GM18907 (cell line): ENCODE results near the gene CER1.
"Not testable (repeated sequence)": the region's sequence is repeated elsewhere in the genome, so short reads cannot be mapped to it uniquely, and the experiment has no call there.

ENCODE experiments used
- ATAC-seq: cut with Tn5 transposase; IDR thresholded peaks from one replicate; pipeline ENCODE4 v1.9.1; 2021; ENCODE audit warnings: mild to moderate bottlenecking, moderate library complexity; ENCODE audit not compliant: unreplicated experiment

CER1 gene

DNA sequence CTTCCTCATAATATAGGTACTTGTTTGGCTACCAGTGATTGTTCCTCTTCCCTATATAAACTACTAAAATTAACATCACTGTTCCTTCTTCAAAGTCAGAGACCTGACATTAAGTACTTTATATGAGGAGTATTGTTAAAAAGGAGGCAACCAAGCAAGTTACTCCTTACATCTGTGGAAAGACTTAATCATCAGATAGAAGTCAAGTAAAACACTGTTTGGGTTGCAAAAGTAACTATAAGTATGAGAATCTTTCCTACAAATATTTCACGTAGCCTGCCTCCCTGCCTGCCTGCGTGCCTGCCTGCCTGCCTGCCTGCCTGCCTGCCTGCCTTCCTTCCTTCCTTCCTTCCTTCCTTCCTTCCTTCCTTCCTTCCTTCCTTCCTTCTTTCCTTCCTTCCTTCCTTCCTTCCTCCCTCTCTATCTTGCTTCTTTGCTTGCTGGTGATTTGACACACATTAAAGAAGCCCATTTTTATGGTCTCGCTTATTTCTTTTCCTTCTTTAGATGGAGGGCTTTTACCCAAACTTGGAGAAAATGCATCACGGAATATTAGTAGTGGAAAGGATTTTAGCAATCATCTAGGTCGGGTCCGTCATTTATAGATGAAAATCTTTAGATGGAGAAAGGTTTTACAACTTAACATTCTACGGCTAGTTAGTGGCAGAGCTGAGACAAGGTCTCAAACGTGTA lies 3.2 kb downstream of the CER1 start:
- ATAC-seq: no peak

DNA sequence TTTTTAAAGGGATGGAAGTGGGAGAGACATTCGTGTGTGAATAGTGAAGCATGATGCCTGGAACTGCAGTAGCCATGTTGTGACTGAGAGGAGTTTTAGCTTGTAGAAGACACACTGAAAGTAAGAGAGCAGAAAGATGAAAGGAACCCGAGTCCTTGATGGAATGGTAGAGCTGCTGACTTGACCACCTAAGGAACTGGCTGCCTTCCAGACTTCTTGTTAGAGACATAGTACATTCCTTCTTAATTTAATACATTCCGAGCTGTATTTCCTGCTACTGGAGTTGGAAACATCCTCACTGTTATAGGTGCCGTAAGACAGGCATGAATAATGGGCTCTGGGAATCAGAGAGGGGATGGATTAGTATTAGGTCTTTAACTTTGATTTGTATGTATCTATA lies 7.4 kb downstream of the CER1 start:
- ATAC-seq: no peak

DNA sequence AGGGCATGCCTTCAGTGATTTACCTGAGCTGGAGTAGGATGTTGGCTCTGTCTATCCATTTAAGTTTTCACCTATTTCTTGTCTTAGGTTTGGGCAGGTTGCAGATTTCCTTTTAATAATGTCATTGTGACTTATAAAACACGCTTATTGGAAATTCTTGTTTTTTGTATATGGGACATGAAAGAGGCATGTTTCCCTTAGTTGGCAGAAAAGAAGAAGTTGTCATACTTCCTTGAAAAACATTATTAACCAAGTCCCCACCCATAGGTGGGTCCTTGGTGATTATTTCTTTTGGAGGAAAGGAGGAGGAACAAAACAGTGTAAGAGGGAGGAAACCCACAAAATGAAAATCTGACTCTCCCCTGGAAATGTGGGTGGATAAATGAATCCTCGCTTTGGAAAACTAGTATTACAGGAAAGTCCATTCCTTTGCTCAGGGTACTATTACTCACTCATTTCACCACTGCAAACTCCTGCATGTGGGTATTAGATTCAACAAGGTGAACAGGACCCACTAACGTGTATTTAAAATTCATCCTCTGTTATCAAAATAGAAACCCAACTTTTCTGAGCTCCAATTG lies 9.3 kb downstream of the CER1 start:
- ATAC-seq: no peak

DNA sequence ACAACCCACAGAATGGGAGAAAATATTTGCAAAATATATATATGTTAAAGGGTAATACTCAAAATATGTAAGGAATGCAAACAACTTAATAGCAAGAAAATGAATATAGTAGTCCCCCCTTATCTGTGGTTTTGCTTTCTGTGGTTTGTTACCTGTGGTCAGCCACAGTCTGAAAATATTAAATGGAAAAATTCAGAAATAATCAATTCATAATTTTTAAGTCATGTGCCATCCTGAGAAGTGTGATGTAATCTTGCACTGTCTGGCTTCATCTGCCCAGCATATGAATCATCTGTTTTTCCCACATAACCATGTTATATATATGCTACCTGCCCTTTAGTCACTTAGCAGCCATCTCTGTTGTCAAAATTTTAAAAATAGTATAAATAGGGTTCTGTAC lies 11.7 kb downstream of the CER1 start:
- ATAC-seq: no peak

DNA sequence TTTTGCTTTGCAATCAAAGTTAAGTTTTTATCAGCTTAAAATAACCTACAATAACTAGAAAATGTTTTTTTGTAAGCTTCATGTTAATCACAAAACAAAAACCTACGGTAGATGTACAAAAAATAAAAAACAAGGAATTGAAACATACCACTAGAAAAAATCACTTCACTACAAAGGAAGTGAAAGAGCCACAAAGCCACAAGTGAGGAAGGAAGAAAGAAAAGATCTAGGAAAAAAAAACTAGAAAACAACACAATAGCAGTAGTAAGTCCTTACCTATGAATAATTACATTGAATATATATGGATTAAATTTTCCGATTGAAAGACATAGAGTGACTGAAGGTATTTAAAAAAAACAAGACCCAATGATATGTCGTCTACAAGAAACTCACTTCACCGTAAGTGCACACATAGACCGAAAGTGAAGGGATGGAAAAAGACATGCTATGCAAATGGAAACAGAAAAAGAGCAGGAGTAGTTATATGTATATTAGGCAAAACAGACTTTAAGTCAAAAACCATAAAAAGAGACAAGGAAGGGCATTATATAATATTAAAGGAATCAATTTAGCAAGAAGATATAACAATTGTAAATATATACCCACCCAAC lies 15.9 kb downstream of the CER1 start:
- peak; percentile 65 for ATAC-seq

DNA sequence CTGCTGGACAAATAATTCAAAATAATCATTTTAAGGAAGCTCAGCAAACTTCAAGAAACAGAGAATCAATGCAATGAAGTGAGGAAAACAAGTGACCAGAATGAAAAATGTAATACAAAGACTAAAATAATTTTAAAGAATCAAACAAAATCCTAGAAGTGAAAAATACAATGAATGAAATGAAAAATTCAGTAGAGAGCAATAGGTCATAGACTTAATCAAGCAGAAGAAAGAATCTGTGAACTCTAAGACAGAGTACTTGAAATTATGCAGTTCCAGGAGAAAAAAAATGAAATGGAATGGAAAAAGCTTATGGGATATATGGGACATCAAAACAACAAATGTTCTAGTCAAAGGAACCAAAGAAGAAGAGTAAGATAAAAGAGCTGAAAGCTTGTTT lies 17.5 kb downstream of the CER1 start:
- ATAC-seq: no peak

DNA sequence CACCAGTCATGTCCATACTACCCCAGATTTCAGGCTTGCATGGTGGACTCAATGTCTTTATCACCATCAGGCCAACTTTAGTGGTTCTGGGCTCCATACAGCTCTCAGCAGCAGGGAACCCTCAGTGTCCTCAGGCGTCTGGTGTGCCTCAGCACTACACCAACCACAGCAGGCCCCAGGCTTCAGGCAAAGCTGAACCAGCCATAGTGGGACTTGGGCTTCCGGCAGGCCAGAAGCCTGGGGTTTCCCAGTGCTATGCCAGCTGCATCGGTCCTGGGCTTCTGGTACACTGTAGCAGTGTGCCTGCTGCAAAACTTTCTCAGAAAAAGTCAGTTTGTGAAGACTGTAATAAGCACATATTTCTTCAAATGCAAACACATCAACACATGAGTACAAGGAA lies 18.3 kb downstream of the CER1 start:
- ATAC-seq: no peak

DNA sequence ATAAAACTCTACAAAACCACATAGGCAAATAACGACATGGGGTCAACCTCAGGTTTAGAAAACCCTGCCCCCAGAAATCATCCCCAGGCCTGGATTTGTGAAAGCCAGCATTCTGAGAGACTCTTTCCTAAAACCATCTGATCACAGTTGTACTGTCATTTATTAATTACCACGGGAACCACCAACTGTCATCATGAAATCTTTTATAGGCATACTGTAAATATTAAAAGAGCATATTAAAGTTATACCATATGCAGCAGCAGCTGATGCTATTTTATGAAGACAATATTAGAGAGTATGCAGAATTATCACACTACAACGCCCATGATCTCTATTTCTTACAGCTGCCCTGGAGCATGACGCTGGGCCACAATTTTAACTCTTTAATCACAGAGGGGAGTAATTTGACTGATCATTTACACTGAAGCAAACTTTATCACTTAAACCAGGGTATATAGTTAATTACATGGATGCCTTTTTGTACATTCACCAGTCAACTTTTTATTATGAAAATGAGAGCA lies 20.3 kb downstream of the CER1 start:
- no peak for ATAC-seq

DNA sequence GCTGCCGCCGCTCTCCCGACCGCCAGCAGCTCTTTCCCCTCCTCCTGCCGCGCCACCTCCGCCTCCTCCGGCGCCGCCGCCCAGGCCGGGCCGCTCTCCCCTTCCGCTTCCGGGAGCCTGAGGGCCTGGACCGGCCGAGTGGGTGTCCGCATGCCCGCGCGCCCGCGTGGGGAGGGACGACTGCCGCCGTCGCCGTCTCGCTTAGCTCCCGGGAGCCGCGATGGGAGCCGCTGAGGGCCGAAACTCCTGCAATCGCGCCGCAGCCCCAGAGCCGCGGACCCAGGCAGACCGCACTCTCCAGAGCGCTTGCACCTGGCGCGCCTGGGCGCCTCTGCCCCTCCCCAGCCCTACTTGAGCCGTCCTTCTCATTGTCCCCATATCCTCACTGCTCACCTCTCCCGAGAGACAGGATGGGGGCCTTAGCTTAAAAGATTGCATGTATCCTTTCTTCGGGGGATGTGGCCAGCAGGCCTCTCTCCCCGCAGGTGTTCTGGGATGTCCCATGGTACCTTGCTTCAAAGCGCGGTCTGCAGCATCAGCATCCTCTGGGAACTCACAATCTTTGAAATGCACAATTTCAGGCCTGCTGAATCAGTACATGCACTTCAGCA lies 29.2 kb downstream of the CER1 start, which contains the start of gene ZDHHC21:
Gene ZDHHC21 (minus strand): TSS at position 182 of the 611 bp plus-strand sequence. CDS start 19,092 bp downstream, outside the sequence.
- ATAC-seq: peak; percentile 89

DNA sequence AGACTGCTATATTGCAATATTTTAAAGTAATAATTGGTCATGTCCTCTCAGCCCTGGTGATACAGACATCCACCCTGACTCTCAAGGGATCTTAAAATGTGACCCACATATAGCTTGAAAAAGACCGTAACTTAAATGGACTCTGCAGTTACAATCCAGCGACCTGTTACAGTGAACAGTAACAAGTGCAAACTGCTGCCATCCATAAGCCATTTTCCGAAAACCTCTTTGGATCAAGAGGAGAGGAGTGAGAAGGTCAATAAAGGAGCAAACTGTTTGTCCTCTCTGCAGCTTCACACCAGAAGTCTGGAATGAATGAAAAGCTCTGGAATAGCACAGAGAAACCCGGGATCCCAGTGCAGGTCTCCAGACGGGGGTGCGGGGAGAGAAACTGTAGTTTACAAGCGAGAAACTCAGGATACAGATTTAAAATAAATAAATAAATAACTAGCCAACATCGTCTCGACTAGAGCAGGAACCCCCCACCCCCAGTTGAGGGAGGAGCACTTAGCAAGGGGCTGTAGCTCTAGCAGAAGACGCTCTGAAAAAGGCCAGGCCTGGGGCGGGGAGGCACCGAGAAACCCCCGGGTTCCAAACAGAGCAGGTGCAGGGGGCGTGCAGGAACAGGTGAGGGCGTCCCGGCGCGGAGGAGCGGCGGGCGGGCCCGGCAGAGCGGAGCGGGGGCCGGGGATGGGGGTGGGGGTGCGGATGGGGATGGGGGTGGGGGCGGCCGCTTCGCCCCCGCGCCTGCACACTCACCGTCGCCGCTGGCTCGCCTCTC lies 29.9 kb downstream of the CER1 start:
- ATAC-seq: peak; percentile 65

DNA sequence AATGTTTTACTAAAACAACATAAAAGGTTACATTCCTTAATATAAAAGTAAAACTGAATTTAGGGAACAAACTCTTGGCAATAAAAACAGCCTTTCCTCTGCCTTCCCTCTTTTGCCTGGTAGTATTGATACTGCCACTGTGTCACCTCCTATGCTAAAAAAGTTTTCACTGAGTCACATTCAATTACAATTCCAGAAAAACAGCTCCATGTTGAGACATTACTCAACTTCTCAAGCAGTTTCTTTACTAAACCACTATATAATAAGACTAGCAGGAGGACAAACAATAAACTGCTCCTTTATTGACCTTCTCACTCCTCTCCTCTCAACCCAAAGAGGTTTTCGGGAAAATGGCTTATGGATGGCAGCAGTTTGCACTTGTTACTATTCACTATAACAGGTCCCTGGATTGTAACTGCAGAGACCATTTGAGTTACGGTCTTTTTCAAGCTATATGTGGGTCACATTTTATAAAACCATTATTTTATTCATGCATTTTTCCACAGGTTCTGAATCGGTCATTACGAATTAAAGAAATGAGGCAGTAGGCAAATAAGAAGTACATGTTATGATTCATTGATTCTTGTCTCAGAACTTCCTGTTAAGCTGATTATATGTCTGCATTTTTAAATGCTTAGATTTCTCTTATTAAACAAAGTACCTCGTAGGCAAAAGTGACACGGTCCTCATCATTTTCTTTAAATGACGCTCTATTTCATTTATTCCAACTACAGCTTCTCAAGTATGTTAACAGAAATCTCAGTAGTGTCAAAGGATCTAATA lies 31.4 kb downstream of the CER1 start:
- no peak for ATAC-seq

DNA sequence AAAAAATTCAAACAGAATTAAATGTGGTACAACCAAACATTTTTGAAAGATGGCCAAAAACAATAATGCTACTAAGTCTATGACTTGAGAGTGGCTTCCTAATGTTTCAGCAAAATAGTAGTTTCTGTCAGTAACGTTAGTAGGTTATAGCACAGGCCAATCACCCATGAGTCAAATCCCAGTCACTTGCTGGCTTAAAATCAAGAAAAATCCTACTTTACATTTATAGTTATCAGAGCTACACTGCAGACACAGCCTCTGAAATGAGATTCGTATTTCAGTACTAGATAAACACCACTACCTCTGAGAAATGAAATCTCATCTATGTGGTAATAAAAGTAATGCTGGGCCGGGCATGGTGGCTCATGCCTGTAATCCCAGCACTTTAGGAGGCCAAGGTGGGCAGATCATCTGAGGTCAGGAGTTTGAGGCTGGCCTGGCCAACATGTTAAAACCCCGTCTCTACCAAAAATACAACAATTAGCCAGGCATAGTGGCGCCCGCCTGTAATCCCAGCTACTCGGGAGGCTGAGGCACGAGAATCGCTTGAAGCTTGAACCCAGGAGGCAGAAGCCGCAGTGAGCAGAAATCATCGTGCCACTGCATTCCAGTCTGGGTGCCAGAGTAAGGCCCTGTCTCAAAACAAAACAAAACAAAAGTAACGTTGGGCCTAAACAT lies 35.4 kb downstream of the CER1 start:
- no peak for ATAC-seq

DNA sequence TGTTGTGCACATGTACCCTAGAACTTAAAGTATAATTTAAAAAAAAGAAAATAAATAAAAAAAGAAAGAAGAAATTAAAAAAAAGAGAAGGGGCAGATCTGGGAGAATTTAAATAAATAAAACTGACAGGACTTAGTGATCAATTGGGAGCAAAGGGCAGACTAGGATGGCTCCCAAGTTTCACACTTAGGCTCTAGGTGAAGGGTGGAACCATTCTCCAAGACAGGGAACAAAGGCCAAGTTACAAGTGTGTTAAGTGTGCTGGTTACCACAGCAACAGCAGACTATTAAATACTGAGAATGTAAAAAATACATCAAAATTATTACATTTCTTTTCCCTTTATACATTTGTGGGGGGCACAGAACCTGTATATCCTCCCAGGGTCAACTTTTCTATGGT lies 36.4 kb downstream of the CER1 start:
- ATAC-seq: no peak

DNA sequence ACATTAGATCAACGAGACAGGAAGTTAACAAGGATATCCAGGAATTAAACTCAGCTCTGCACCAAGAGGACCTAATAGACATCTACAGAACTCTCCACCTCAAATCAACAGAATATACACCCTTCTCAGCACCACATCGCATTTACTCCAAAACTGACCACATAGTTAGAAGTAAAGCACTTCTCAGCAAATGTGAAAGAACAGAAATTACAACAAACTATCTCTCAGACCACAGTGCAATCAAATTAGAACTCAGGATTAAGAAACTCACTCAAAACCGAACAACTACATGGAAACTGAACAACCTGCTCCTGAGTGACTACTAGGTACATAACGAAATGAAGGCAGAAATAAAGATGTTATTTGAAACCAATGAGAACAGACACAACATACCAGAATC lies 39.9 kb downstream of the CER1 start:
- ATAC-seq: not testable (repeated sequence)

DNA sequence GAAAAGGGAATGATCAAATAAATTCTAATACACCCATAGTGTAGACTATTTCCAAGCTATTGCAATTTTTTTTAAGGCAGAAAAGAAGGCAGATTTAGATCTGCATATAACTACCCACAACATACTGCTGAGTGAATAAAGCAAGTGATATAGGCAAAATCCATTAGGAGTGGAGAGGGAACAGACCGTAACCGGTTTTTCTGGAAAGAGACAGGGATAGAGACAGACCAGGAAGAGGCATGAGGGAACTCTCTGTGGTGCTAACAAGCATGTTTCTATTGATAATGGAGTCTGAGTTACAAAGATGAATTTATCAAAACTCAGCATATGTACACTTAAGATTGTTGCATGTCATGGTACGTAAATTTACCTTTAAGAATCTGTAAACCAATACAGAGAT lies 43.8 kb downstream of the CER1 start:
- no peak for ATAC-seq

DNA sequence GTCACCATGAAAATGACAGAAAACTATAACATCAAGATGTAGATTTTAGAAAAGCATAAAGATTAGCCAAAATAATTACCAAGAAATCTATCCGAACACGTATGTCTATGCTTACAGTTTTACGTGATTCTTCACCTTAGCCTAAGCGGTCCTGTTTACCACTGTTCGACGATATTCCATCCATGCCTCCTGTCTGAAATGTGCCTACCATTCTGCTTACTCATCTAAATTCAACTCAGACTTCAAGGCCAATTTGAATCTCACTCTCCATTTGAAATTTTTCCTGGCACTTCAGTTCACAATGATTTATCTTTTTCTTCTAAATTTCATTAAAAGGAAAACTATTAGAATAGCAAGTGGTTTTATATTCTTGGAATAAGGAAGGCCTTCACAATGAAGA lies 44.7 kb downstream of the CER1 start:
- ATAC-seq: no peak

DNA sequence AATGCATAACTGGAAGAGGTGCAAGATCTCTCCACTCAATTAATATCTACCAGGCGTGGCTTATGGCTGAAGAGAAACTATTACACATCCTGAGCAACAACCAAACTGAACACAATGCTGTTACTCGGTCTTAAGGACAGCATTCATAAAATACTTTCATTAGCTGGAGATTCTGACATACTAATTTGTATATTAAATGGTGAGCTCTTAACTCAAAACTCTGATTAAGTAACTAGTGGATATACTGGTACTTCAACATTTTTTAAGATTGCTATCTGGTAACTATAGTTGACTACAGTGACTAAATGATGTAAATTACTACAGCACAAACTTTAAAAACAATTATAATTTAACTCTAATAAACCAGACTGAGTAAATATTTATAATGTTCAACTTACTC lies 45.1 kb downstream of the CER1 start:
- no peak for ATAC-seq

DNA sequence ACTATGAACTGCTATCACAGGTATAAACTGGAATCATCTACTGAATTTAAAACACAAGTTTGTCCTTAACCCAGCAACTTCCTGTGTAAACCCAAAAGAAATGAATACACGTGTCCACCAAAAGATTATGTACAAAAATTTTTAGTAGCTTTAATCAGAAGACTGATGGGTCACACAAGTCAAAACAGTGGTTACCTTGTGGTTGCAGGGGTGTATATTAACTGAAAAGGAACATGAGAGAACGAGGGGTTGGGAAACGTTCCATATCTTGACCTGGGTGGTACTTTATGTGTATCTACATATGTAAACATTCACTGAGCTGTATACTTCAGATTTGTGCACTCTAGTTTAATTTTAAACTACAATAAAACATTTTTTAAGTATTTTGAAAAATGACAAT lies 47.9 kb downstream of the CER1 start:
- ATAC-seq: no peak

DNA sequence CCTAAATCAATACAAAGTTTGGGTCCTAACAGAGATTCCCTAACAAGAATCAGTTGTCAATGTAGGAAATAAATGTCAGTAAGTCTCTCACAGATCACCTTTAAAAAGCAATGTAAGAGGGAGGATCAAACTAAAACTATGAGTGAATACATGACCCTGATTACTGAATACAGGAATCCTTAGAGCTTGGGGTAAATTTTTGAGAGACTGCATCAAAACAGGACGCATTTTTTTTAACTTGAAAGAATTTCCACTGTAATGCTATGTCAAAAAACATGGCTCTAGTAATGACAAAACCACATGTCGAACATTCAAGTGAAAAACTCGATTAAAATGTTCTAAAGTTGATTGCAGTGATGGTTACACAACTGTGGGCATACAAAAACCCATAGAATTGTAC lies 51.2 kb downstream of the CER1 start:
- ATAC-seq: no peak

DNA sequence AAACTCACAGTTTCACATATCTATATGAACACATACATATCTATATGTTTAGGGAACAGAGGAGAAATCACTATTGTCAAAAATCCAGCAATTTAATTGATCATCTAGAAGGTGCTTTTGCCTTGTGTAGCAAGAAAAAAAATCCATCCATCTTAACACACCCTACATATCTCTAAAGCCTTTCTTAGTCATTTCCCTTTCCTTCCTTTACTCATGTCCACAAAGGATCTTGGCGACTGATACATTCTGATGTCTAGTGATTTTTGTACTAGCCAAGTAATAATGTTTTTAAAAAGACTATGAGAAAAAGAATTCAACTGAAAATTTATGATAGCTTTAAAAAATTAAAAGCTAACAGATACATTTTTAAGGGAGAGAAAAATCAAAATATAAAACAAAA lies 51.8 kb downstream of the CER1 start:
- no peak for ATAC-seq
